Measurements from ENCODE around the gene AGAP1. TPM values are rescaled to one million over a fixed set of nuclear protein-coding genes. Genes with fewer than 3 reads are reported as not detected.

AGAP1 gene
- total RNA-seq, 1 donor from 2014 or later, result 47.2 TPM

GRCh38 chr2:235623111-235623510 lies 129.3 kb downstream of the AGAP1 start:
- H3K27me3 Mint-ChIP-seq, result no peaks in the 10 kb centered on the region
- no peak overlapping the region for H3K4me3 Mint-ChIP-seq (ENCODE audit: low read depth)
- no peak for DNase-seq (ENCODE audit: low spot score, unreplicated experiment)
- H3K27ac Mint-ChIP-seq, result no peak overlapping the region
- H3K36me3 Mint-ChIP-seq (ENCODE audit: insufficient read depth), result no peaks in the 10 kb centered on the region
- no peak for TF ChIP-seq CTCF (IDR thresholded peaks at IDR 0.05; ENCODE audit: unreplicated experiment)
- H3K9me3 Mint-ChIP-seq (ENCODE audit: low read depth), result peaks cover 4% of the 10 kb centered on the region
- no peaks in the 10 kb centered on the region for H3K4me1 Mint-ChIP-seq (ENCODE audit: low read depth)

- no peak for TF ChIP-seq CTCF (IDR thresholded peaks at IDR 0.05; ENCODE audit: unreplicated experiment)
- no peak for DNase-seq (ENCODE audit: low spot score, unreplicated experiment)
- no peaks in the 10 kb centered on the region for H3K36me3 Mint-ChIP-seq (ENCODE audit: insufficient read depth)
- peaks cover 4% of the 10 kb centered on the region for H3K9me3 Mint-ChIP-seq (ENCODE audit: low read depth)
- no peak overlapping the region for H3K4me3 Mint-ChIP-seq (ENCODE audit: low read depth)
- H3K27ac Mint-ChIP-seq, result no peak overlapping the region
- no peaks in the 10 kb centered on the region for H3K4me1 Mint-ChIP-seq (ENCODE audit: low read depth)
- no peaks in the 10 kb centered on the region for H3K27me3 Mint-ChIP-seq
These were observed 129.9 kb downstream of the AGAP1 start for GRCh38 chr2:235623752-235624151.

- DNase-seq (ENCODE audit: low spot score, unreplicated experiment), result no peak
- Mint-ChIP-seq H3K27ac (no peak overlapping the region), H3K4me3 (ENCODE audit: low read depth) (no peak overlapping the region), H3K4me1 (ENCODE audit: low read depth) (no peaks in the 10 kb centered on the region), H3K9me3 (ENCODE audit: low read depth) (peaks cover 4% of the 10 kb centered on the region), H3K36me3 (ENCODE audit: insufficient read depth) (no peaks in the 10 kb centered on the region), H3K27me3 (no peaks in the 10 kb centered on the region)
- no peak for TF ChIP-seq CTCF (IDR thresholded peaks at IDR 0.05; ENCODE audit: unreplicated experiment)
These were observed 132.8 kb downstream of the AGAP1 start for GRCh38 chr2:235626658-235627057.

GRCh38 chr2:235627682-235628081 lies 133.8 kb downstream of the AGAP1 start:
- H3K4me3 Mint-ChIP-seq (ENCODE audit: low read depth), result no peak overlapping the region
- DNase-seq (ENCODE audit: low spot score, unreplicated experiment), result no peak
- H3K27me3 Mint-ChIP-seq, result no peaks in the 10 kb centered on the region
- TF ChIP-seq CTCF (IDR thresholded peaks at IDR 0.05; ENCODE audit: unreplicated experiment), result no peak
- no peaks in the 10 kb centered on the region for H3K4me1 Mint-ChIP-seq (ENCODE audit: low read depth)
- H3K9me3 Mint-ChIP-seq (ENCODE audit: low read depth), result peaks cover 4% of the 10 kb centered on the region
- H3K36me3 Mint-ChIP-seq (ENCODE audit: insufficient read depth), result peaks cover 1% of the 10 kb centered on the region
- no peak overlapping the region for H3K27ac Mint-ChIP-seq

- Mint-ChIP-seq H3K27me3 (no peaks in the 10 kb centered on the region), H3K9me3 (ENCODE audit: low read depth) (no peaks in the 10 kb centered on the region), H3K36me3 (ENCODE audit: insufficient read depth) (peaks cover 1% of the 10 kb centered on the region), H3K4me3 (ENCODE audit: low read depth) (no peak overlapping the region), H3K27ac (no peak overlapping the region), H3K4me1 (ENCODE audit: low read depth) (no peaks in the 10 kb centered on the region)
- TF ChIP-seq CTCF (IDR thresholded peaks at IDR 0.05; ENCODE audit: unreplicated experiment), result no peak
- no peak for DNase-seq (ENCODE audit: low spot score, unreplicated experiment)
These were observed 137.0 kb downstream of the AGAP1 start for GRCh38 chr2:235630718-235631296.

All from progenitor cell of endocrine pancreas (in vitro differentiated cells).